Osteocyte (in vitro differentiated cells): ENCODE results near the gene KIAA1958. TPM values are rescaled to one million over a fixed set of nuclear protein-coding genes. Genes with fewer than 3 reads are reported as not detected.

ENCODE experiments used
- DNase-seq: peaks from one replicate; pipeline ENCODE4 v3.0.0; 2021; ENCODE audit warnings: mixed read lengths; ENCODE audit not compliant: unreplicated experiment; ENCODE audit errors: extremely low spot score
- H3K27ac Mint-ChIP-seq: one replicate; pipeline ENCODE4 v1.8.0; 2021; ENCODE audit warnings: mild to moderate bottlenecking, mixed read lengths; ENCODE audit not compliant: unreplicated experiment
- H3K27me3 Mint-ChIP-seq: one replicate; pipeline ENCODE4 v1.8.0; 2021; ENCODE audit warnings: mixed read lengths; ENCODE audit not compliant: unreplicated experiment
- H3K36me3 Mint-ChIP-seq: one replicate; pipeline ENCODE4 v1.8.0; 2021; ENCODE audit warnings: mixed read lengths; ENCODE audit not compliant: unreplicated experiment
- H3K4me1 Mint-ChIP-seq: one replicate; pipeline ENCODE4 v1.8.0; 2021; ENCODE audit warnings: mixed read lengths; ENCODE audit not compliant: unreplicated experiment
- H3K4me3 Mint-ChIP-seq: one replicate; pipeline ENCODE4 v1.8.0; 2021; ENCODE audit warnings: mild to moderate bottlenecking, moderate library complexity, mixed read lengths; ENCODE audit not compliant: unreplicated experiment
- H3K9me3 Mint-ChIP-seq: one replicate; pipeline ENCODE4 v1.8.0; 2021; ENCODE audit warnings: mixed read lengths; ENCODE audit not compliant: unreplicated experiment
- total RNA-seq: library from RNA; stranded (reverse); gene quantifications from 2 replicates; pipeline ENCODE4 v1.2.1, GENCODE V29; 2021
- TF ChIP-seq, protein P1 (sequence below): fragments of 200-600 bp; sonication (generic); IDR thresholded peaks from 2 replicates; pipeline ENCODE4 v1.5.0; 2021; ENCODE audit warnings: antibody characterized with exemption, mild to moderate bottlenecking, moderate library complexity

Gene KIAA1958
- total RNA-seq, 1 donor from 2014 or later, result 4.9 TPM

DNA sequence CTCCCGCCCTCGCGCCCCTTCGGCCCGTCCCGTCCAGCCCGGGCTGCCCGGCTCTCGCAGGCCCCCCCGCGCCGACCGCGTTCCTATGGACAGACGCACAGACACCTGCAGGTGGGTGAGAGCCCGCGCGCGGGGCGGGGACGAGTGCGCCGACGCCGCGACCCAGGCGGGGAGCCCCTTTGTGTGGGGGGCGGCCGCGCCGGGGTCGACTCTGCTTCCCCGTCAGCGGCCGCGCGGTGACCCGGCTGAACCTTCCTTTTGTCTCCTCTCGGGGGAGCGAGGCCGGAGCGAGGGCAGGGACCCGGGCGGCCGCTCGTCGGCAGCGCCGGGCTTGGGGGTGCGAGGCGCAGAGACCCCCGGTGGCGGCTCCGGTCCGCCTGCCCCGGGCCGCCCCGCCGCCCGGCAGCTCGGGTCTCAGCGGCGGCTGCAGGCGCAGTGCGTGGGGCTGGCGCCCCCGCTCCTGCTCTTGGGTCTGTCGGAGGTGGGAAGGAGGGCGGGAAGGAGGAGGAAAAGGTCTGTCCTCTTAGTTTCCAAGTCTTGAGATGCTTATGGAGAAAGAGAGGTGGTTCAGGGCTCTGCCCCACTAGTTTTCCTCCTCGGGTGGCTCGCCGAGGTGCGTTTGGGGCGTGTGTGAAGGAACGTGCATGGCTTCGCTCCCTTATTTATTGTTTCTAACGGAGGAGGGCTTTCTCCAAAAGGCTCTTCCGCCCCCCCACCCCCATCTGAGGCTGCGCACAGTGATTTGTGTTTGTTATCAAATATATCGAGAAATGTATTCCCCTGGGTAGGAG lies 576 bp downstream of the KIAA1958 start:
- Mint-ChIP-seq H3K27me3 (no peaks in the 10 kb centered on the region), H3K4me1 (peaks cover 22% of the 10 kb centered on the region), H3K9me3 (no peaks in the 10 kb centered on the region), H3K36me3 (no peaks in the 10 kb centered on the region), H3K4me3 (peak overlapping the region; percentile 92), H3K27ac (peak overlapping the region; percentile 78)
- TF ChIP-seq, protein P1, sequence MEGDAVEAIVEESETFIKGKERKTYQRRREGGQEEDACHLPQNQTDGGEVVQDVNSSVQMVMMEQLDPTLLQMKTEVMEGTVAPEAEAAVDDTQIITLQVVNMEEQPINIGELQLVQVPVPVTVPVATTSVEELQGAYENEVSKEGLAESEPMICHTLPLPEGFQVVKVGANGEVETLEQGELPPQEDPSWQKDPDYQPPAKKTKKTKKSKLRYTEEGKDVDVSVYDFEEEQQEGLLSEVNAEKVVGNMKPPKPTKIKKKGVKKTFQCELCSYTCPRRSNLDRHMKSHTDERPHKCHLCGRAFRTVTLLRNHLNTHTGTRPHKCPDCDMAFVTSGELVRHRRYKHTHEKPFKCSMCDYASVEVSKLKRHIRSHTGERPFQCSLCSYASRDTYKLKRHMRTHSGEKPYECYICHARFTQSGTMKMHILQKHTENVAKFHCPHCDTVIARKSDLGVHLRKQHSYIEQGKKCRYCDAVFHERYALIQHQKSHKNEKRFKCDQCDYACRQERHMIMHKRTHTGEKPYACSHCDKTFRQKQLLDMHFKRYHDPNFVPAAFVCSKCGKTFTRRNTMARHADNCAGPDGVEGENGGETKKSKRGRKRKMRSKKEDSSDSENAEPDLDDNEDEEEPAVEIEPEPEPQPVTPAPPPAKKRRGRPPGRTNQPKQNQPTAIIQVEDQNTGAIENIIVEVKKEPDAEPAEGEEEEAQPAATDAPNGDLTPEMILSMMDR, result no peak
- DNase-seq, result peak; percentile 88

DNA sequence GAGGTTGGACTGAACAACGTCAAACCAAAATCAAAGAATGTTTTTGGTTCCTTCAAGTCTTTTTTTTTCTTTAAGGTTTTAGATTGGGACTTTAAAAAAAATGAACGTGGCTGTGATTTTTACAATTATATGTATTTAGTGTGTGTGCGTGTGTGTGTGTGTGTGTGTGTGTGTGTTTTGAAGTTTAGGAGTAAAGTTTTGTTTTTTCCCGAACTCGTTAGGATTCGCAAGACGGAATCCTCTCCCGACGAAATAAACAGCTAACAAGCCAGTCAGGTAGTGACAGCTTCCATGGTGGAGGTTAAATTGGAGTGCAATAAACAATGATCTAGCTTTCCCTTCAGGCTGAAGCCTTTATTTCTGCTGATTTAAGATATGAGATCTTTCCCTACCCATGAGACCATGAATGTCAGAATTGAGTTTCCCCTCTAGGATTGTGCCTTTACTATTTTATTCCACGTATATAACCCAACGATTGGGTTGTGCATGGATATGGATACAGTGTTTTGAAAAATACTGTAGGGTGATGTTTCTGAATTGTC lies 1.2 kb downstream of the KIAA1958 start:
- peak overlapping the region; percentile 78 for H3K27ac Mint-ChIP-seq
- H3K36me3 Mint-ChIP-seq, result no peaks in the 10 kb centered on the region
- DNase-seq, result no peak

DNA sequence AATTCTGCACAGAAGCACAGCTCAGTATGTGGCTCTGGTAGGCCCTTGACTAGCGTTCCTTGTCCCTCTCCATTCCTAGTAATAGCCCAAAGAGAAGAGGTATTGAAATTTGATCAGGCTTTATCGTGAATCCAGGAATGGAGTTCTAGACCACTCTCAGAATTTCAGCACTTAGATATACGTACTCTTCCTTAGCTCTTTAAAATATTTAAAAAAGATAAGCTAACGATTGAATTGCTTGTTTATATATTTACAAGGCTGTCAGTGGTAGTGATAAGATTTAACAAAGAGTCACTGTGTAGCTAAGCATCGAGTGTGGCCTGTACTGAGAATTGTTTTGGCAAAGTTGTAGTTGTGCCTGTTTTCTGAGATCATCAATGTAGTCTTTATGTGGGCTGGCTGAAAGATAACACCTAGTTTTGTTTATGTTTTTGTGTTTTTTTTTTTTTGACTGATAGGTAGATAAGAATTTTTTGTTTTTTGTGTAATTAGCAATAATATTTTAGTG lies 2.5 kb downstream of the KIAA1958 start:
- Mint-ChIP-seq H3K4me3 (no peak overlapping the region), H3K27me3 (no peaks in the 10 kb centered on the region), H3K27ac (no peak overlapping the region), H3K4me1 (peaks cover 26% of the 10 kb centered on the region), H3K36me3 (peaks cover 12% of the 10 kb centered on the region), H3K9me3 (peaks cover 9% of the 10 kb centered on the region)
- TF ChIP-seq, protein P1, result no peak
- no peak for DNase-seq

More for the DNA sequence above, 1.2 kb downstream of the KIAA1958 start:
- TF ChIP-seq, protein P1, result no peak
- peaks cover under 1% of the 10 kb centered on the region for H3K9me3 Mint-ChIP-seq
- no peaks in the 10 kb centered on the region for H3K27me3 Mint-ChIP-seq
- H3K4me1 Mint-ChIP-seq, result peaks cover 22% of the 10 kb centered on the region
- H3K4me3 Mint-ChIP-seq, result peak overlapping the region; percentile 92

DNA sequence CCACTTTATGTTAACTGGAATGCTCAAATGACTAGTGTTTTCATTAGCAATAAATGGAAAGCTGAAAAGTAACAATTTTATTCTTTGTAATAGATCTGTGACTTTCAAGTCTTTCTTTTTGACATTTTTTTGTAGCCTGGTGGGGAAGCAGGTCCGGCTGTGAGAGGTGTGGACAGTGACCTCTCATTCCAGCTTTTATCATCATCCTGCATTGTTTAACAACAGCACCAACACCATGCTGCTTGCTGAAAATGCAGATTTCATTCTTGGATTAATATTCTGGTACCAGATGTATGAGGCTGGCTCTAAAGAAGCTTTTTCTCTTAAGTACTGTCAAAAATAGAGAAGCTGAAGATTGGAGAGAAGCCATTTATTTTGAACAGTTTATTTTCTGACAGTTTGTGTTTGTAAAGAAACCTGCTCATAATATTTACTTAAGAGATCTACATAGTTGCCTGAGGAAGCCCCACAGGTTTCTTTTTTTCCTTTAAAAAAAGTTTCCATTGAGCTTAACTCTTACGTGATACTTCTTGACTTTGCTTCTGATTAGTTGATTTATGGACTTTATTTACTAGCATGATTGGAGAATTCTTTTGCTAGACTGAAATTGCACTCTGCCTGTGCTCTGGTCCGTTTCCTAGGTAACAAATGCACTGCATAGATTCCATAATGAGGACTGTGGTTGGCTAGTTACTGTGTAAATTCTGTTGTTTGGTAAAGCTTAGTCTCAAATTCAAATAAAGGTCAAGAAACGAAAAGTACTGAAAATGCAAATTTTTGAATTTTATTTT lies 3.4 kb downstream of the KIAA1958 start:
- DNase-seq, result no peak
- no peaks in the 10 kb centered on the region for H3K27me3 Mint-ChIP-seq
- peaks cover 21% of the 10 kb centered on the region for H3K36me3 Mint-ChIP-seq
- H3K4me3 Mint-ChIP-seq, result no peak overlapping the region
- H3K4me1 Mint-ChIP-seq, result peaks cover 26% of the 10 kb centered on the region
- peaks cover 19% of the 10 kb centered on the region for H3K9me3 Mint-ChIP-seq
- no peak overlapping the region for H3K27ac Mint-ChIP-seq
- TF ChIP-seq, protein P1, result no peak
